Neutrophil (primary cell): Measurements from ENCODE around the gene LRRC46.

Source experiments
- H3K27ac ChIP-seq: fragments of 200-600 bp; sonication (generic); 2 replicates; pipeline ENCODE4 v1.5.1; 2016; ENCODE audit warnings: mild to moderate bottlenecking, moderate library complexity
- H3K27me3 ChIP-seq: fragments of 200-600 bp; sonication (generic); 2 replicates; pipeline ENCODE4 v1.6.0; 2016; ENCODE audit warnings: mild to moderate bottlenecking
- H3K36me3 ChIP-seq: fragments of 200-600 bp; sonication (generic); 2 replicates; pipeline ENCODE4 v1.5.1; 2017
- H3K4me1 ChIP-seq, 2 experiments: fragments of 200-600 bp in 1 of 2; sonication (generic) in 1 of 2; 1 replicate in 1 of 2; 2 replicates in 1 of 2; pipeline versions ENCODE4 v1.5.1 to v1.6.1; 2013 to 2016; ENCODE audit warnings: low read depth in 1 of 2, low read length in 1 of 2, mild to moderate bottlenecking in 1 of 2, moderate library complexity in 1 of 2; ENCODE audit not compliant: control insufficient read depth in 1 of 2, insufficient read depth in 1 of 2
- H3K4me3 ChIP-seq, 2 experiments: fragments of 200-600 bp in 1 of 2; sonication (generic) in 1 of 2; 1 replicate in 1 of 2; 2 replicates in 1 of 2; pipeline ENCODE4 v1.5.1; 2013 to 2016; ENCODE audit warnings: low read depth in 1 of 2, low read length in 1 of 2, mild to moderate bottlenecking in 1 of 2, moderate library complexity in 1 of 2
- H3K9me3 ChIP-seq: fragments of 200-600 bp; sonication (generic); 2 replicates; pipeline ENCODE4 v1.5.1; 2016
- TF ChIP-seq, protein P1 (sequence below): fragments of 200-600 bp; sonication (generic); IDR thresholded peaks from 2 replicates; pipeline ENCODE4 v1.5.1; 2016; ENCODE audit warnings: antibody characterized with exemption

LRRC46 gene

DNA sequence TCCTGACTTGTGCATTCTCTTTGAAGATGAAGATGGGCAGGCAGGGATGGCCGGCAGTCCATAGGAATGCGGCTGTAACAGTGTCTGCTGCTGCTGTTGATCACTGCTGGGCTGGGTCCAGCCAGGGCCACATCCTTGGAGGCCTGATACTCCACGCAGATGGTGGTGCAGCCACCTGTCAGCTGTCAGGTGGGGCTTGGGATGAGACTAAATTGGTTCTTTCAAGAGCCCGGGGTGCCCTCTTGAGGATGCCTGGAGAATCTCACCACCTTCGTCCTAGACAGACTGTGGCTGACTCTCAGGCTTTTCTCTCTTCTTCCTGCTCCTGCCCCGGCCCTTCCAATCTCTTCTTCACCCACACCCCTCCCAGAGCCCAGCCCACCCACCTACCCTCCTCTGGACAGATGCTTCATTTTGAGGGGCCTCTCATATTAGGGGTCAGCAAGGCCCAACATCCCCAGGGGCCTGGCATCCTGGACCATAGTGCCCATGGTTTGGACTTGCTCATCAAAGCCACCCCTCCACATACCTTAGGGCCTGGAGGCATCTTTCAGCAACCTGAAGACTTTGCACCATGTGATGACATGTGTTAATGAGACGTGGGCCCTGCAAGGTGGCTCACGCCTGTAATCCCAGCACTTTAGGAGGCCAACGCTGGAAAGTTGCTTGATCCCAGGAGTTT lies 29.0 kb upstream of the LRRC46 start:
- peaks cover 10% of the 10 kb centered on the region for H3K36me3 ChIP-seq
- peaks cover 32% of the 10 kb centered on the region for H3K27me3 ChIP-seq
- no peak overlapping the region for H3K4me3 ChIP-seq
- H3K4me1 ChIP-seq: no peaks in the 10 kb centered on the region
- no peak overlapping the region for H3K27ac ChIP-seq
- TF ChIP-seq, protein P1, sequence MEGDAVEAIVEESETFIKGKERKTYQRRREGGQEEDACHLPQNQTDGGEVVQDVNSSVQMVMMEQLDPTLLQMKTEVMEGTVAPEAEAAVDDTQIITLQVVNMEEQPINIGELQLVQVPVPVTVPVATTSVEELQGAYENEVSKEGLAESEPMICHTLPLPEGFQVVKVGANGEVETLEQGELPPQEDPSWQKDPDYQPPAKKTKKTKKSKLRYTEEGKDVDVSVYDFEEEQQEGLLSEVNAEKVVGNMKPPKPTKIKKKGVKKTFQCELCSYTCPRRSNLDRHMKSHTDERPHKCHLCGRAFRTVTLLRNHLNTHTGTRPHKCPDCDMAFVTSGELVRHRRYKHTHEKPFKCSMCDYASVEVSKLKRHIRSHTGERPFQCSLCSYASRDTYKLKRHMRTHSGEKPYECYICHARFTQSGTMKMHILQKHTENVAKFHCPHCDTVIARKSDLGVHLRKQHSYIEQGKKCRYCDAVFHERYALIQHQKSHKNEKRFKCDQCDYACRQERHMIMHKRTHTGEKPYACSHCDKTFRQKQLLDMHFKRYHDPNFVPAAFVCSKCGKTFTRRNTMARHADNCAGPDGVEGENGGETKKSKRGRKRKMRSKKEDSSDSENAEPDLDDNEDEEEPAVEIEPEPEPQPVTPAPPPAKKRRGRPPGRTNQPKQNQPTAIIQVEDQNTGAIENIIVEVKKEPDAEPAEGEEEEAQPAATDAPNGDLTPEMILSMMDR: no peak
- no peaks in the 10 kb centered on the region for H3K9me3 ChIP-seq

DNA sequence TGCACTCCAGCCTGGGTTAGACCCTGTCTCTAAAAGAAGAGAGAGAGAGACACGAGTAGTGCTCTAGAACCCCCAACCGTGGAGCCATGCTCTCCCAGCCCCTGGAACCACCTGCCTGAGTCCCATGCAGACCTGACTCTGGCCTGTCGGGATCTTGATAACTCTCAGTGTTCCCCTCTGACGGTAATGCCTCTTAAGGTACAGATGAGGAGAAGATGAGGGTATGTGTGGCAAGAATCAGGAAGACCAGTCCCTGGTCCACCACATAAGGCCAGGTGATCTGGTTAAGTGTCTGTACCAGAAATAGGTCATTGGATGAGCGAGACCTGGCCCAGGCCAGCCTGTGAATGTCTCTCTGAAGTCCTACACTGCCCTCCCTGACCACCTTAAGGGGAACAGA lies 28.3 kb upstream of the LRRC46 start:
- Histone ChIP-seq H3K27ac (no peak overlapping the region), H3K27me3 (peaks cover 25% of the 10 kb centered on the region), H3K36me3 (peaks cover 17% of the 10 kb centered on the region), H3K4me1 (no peaks in the 10 kb centered on the region), H3K9me3 (no peaks in the 10 kb centered on the region), H3K4me3 (no peak overlapping the region)
- TF ChIP-seq, protein P1: no peak

DNA sequence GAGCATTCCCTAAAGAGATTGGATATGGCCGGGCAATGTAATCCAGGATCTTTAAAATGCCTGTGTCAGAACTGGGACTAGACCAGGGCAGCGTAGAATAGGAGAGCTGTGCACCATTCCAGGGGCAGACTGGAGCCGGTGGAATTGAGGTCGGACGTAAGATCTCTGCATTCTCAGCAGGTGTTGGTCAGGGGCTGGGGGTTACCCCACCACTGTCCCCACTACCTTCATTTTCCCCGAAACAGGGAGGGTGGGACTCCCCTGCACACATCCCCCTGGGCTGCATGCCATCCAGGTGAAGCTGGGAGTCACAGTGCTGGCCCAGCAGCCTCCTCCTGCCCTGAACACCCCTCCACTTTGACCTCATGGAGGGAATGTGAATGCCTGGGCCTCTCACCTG lies 27.7 kb upstream of the LRRC46 start:
- TF ChIP-seq, protein P1: no peak
- Histone ChIP-seq H3K27ac (no peak overlapping the region), H3K9me3 (no peaks in the 10 kb centered on the region), H3K4me3 (no peak overlapping the region), H3K36me3 (peaks cover 22% of the 10 kb centered on the region), H3K4me1 (no peaks in the 10 kb centered on the region), H3K27me3 (peaks cover 19% of the 10 kb centered on the region)

DNA sequence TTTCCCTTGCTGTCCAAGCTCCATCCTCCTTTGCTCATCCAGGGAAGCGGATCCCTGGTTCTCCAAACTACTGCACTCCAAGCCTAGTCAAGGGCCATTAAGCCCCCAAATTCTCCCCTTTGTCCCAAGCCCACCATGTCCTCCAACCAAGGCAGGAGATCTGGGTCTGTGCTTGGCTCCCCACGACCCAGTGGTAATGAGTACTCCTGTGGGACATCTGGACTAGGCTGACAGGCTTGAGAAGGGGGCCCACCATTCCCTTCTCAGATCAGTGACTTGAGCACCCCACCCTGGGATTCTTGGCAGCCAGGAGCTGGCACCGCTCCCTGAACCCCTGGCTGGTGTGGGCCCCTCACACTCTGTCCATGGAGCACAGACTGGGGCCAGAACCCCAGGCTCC lies 27.0 kb upstream of the LRRC46 start:
- H3K27ac ChIP-seq: no peak overlapping the region
- no peak overlapping the region for H3K4me3 ChIP-seq
- TF ChIP-seq, protein P1: no peak
- peaks cover 17% of the 10 kb centered on the region for H3K27me3 ChIP-seq
- H3K4me1 ChIP-seq: no peaks in the 10 kb centered on the region
- no peaks in the 10 kb centered on the region for H3K9me3 ChIP-seq
- H3K36me3 ChIP-seq: peaks cover 30% of the 10 kb centered on the region

DNA sequence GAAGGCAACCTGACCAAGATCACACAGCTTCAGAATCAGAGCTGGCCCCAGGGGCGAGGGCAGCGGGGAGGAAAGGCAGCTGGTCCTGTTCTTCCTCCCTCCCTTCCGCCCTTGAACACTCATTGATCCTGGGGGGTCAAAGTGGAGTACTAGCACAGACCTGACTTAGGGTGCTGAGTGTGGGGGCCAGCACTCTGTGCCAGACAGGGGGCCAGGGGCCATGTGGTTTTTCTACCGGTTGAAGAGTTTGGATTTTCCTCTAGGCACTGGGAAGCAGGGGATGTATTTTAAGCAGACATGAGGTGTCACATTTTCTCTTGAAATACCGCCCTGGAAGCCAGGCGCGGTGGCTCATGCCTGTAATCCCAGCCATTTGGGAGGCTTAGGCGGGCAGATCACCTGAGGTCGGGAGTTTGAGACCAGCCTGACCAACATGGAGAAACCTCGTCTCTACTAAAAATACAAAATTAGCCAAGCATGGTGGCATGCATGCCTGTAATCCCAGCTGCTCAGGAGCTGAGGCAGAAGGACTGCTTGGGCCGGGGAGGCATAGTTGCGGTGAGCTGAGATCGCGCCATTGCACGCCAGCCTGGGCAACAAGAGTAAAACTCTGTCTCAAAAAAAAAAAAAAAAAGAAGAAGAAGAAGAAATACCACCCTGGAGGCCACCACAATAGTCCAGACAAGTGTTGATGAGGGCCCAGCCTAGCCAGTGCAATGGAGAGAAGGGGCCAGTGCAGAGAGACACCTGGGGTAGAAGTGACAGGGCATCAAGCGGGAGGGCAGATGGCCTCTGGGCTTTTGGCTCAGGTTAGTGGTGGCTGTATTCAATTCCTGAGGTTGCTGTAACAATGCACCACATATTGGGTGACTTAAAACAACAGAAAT lies 25.2 kb upstream of the LRRC46 start:
- Histone ChIP-seq H3K9me3 (no peaks in the 10 kb centered on the region), H3K4me1 (no peaks in the 10 kb centered on the region), H3K36me3 (peaks cover 47% of the 10 kb centered on the region), H3K27me3 (peaks cover 9% of the 10 kb centered on the region), H3K27ac (no peak overlapping the region), H3K4me3 (no peak overlapping the region)
- TF ChIP-seq, protein P1: no peak
